Heart left ventricle (tissue), 16 donors: ENCODE results near the gene FGF14. TPM values are rescaled to one million over a fixed set of nuclear protein-coding genes. Genes with fewer than 3 reads are reported as not detected.
A peak's percentile ranks its signal among the peaks of the same experiment; 100 is the strongest.

Experiments used
- ATAC-seq, 4 donors: fragments of 200-7000 bp; cut with Tn5 transposase; one replicate each; pipeline ENCODE4 v1.9.1; 2020 to 2022; ENCODE audit warnings: moderate library complexity in 4 of 4, mild to moderate bottlenecking in 3 of 4, moderate number of reproducible peaks in 1 of 4
- DNase-seq, 5 donors: peaks; one replicate each; pipeline ENCODE4 v3.0.0-alpha.2; 2020
- H3K27ac ChIP-seq, 12 donors: fragments of 200-600 bp; sonication (generic) in 4 of 12; one replicate each; pipeline versions ENCODE4 v1.5.0 to v1.8.0; 2016 to 2022; ENCODE audit warnings: mild to moderate bottlenecking in 2 of 12
- H3K27me3 ChIP-seq, 9 donors: fragments of 200-600 bp; sonication (generic) in 2 of 9; one replicate each; pipeline versions ENCODE4 v1.5.1 to v1.8.0; 2016 to 2022; ENCODE audit warnings: mild to moderate bottlenecking in 3 of 9
- H3K36me3 ChIP-seq, 9 donors: fragments of 200-600 bp; sonication (generic) in 2 of 9; one replicate each; pipeline versions ENCODE4 v1.5.0 to v1.8.0; 2018 to 2022; ENCODE audit warnings: mild to moderate bottlenecking in 2 of 9
- H3K4me1 ChIP-seq, 12 donors: fragments of 200-600 bp; sonication (generic) in 4 of 12; one replicate each; pipeline versions ENCODE4 v1.5.0 to v1.8.0; 2016 to 2022; ENCODE audit warnings: mild to moderate bottlenecking in 3 of 12
- H3K4me3 ChIP-seq, 12 donors: fragments of 200-600 bp; sonication (generic) in 4 of 12; one replicate each; pipeline versions ENCODE4 v1.5.0 to v1.8.0; 2017 to 2022; ENCODE audit warnings: mild to moderate bottlenecking in 9 of 12, moderate library complexity in 4 of 12
- H3K9me3 ChIP-seq, 12 donors: fragments of 200-600 bp; sonication (generic) in 4 of 12; one replicate each; pipeline versions ENCODE4 v1.5.0 to v1.8.0; 2016 to 2022; ENCODE audit warnings: mild to moderate bottlenecking in 1 of 12
- CTCF ChIP-seq, 12 donors: fragments of 200-600 bp; sonication (generic) in 4 of 12; IDR thresholded peaks; one replicate each; pipeline versions ENCODE4 v1.5.0 to v1.8.0; 2018 to 2022; ENCODE audit warnings: antibody characterized with exemption in 12 of 12, mild to moderate bottlenecking in 5 of 12
- POLR2A ChIP-seq, 2 donors: fragments of 450-650 bp; IDR thresholded peaks; one replicate each; pipeline ENCODE4 v1.6.1; 2017; ENCODE audit warnings: antibody characterized with exemption in 2 of 2, mild to moderate bottlenecking in 2 of 2, moderate library complexity in 2 of 2
- WGBS, 4 donors: extraction: QIAGEN DNeasy Blood & Tissue Kit in 2 of 4; methylation state at CpG; one replicate each; pipeline versions ENCODE4 v1.1.5 to v1.1.7; 2013 to 2018; 5-methylcytosine and 5-hydroxymethylcytosine counted together
- intact Hi-C, 10 donors: fragments of 100-400 bp; cut with DNase I; formaldehyde crosslinking; loops; one replicate each; pipeline versions ENCODE4 v1.11.1 to v1.14.2; 2022
- polyA plus RNA-seq, 2 donors: library from polyadenylated mRNA; stranded (reverse); fragments of 200-250 nt; gene quantifications; one replicate each; pipeline ENCODE4 v1.2.3, GENCODE V29; 2013
- total RNA-seq, 9 donors: library from RNA; depleted of rRNA in 2 of 9; stranded (reverse); fragments of >200 nt in 2 of 9; fragmentation: NEBNext Ultra II Directional in 3 of 9; extraction: Animal tissue kit (Norgen Biotek cat#: 25700) in 3 of 9; gene quantifications; one replicate each; pipeline versions ENCODE4 v1.1.0 to v1.2.4, GENCODE V29; 2016 to 2023
- donor health status: ischemic (EF 13 %, LVEDD 7.1; RV severe dilation, severe dysfunction).
- donor health status: healthy with polysubstance abuse.
- donor health status: DM: no; HTN: yes; CAD: no.
- donor health status: DM: no; HTN: no; CAD: no.
- donor health status: ischemic (EF 25% LVEDD 6.9; RV normal size, moderate dysfunction).
- donor health status: ischemic (EF 25% LVEDD 5.7; RV mildly dilated, moderate dysfunction).
- donor health status: healthy.
- donor health status: DM: yes; HTN: yes; CAD: no.
- donor health status: ischemic (EF 35%, LVEDD 5.7; RV mildly dilated, moderate dysfunction).
- donor health status: nonischemic (EF 11% LVEDD 7.7; RV severe dilation, severe dysfunction).
- donor health status: DM: yes; HTN: yes; CAD: no.
- donor health status: PGD.
- donor health status: ischemic (EF 29% LVEDD 5.4; RV normal size, mild dysfunction).
- donor health status: nonischemic (EF 23%, LVEDD 6.1; RV moderate dilation, normal function).

The FGF14 gene
- total and polyA plus RNA-seq, 11 donors = 0.14 to 6.3 (median 3.9) TPM

GRCh38 chr13:101880581-101880980 is 521.3 kb downstream of the FGF14 start:
- intact Hi-C loops = no loop called here
- ATAC-seq (no peak), DNase-seq (no peak)
- no peak overlapping the region for H3K4me3 ChIP-seq
- no peak overlapping the region for H3K27ac ChIP-seq
- H3K27me3 ChIP-seq = no peaks in the 10 kb centered on the region
- no peaks in the 10 kb centered on the region for H3K9me3 ChIP-seq
- TF ChIP-seq POLR2A (IDR thresholded peaks at IDR 0.05) = no peak
- H3K36me3 ChIP-seq = no peaks in the 10 kb centered on the region
- 77 to 85% (median 83%) methylated on average over 4 of the region's 4 CpGs for WGBS, 4 donors
- no peaks in the 10 kb centered on the region for H3K4me1 ChIP-seq

- intact Hi-C loops = no loop called here
- no peaks in the 10 kb centered on the region for H3K27me3 ChIP-seq
- H3K27ac ChIP-seq = no peak overlapping the region
- H3K4me1 ChIP-seq = no peaks in the 10 kb centered on the region
- H3K9me3 ChIP-seq = no peaks in the 10 kb centered on the region
- no peaks in the 10 kb centered on the region for H3K36me3 ChIP-seq
- ATAC-seq (no peak), DNase-seq (no peak)
- TF ChIP-seq POLR2A (IDR thresholded peaks at IDR 0.05) (no peak), CTCF (IDR thresholded peaks at IDR 0.05) (no peak)
- no peak overlapping the region for H3K4me3 ChIP-seq
- WGBS, 4 donors = 70 to 88% (median 82%) methylated on average over 6 of the region's 6 CpGs
Observed at GRCh38 chr13:101876951-101877350, 524.9 kb downstream of the FGF14 start.

- ATAC-seq (peak in 1 of 4 donors; percentile 34), DNase-seq (peak in 1 of 5 donors; percentile 15)
- H3K4me1 ChIP-seq = no peaks in the 10 kb centered on the region
- no peak overlapping the region for H3K4me3 ChIP-seq
- H3K9me3 ChIP-seq = no peaks in the 10 kb centered on the region
- intact Hi-C loops = no loop called here
- H3K36me3 ChIP-seq = no peaks in the 10 kb centered on the region
- H3K27ac ChIP-seq = no peak overlapping the region
- H3K27me3 ChIP-seq = no peaks in the 10 kb centered on the region
- TF ChIP-seq POLR2A (IDR thresholded peaks at IDR 0.05) (no peak), CTCF (IDR thresholded peaks at IDR 0.05) (no peak)
- WGBS, 4 donors = 75 to 82% (median 77%) methylated on average over 7 of the region's 7 CpGs
Observed at GRCh38 chr13:101875717-101876393, 526.0 kb downstream of the FGF14 start.

GRCh38 chr13:101875091-101875490 is 526.8 kb downstream of the FGF14 start:
- TF ChIP-seq CTCF (IDR thresholded peaks at IDR 0.05) (no peak), POLR2A (IDR thresholded peaks at IDR 0.05) (no peak)
- 68 to 82% (median 70%) methylated on average over 3 of the region's 3 CpGs for WGBS, 4 donors
- H3K36me3 ChIP-seq = no peaks in the 10 kb centered on the region

GRCh38 chr13:101869553-101869952 is 532.3 kb downstream of the FGF14 start:
- Histone ChIP-seq H3K27me3 (no peaks in the 10 kb centered on the region), H3K36me3 (no peaks in the 10 kb centered on the region), H3K4me3 (peak overlapping the region in 1 of 12 donors; percentile 11), H3K27ac (peak overlapping the region in 11 of 12 donors; percentile 7 to 92 (median 81)), H3K4me1 (peaks cover 0 to 15% (median 0%) of the 10 kb centered on the region in 12 donors), H3K9me3 (no peaks in the 10 kb centered on the region)
- DNase-seq = no peak
- no peak for TF ChIP-seq CTCF (IDR thresholded peaks at IDR 0.05)
- TF ChIP-seq POLR2A (IDR thresholded peaks at IDR 0.05) = no peak
- intact Hi-C loops = loop anchor here in 1 of 10 donors (5.0 kb wide), 1 partner anchor 72 kb away; no protein-coding TSS in a partner anchor
- no peak for ATAC-seq

More at GRCh38 chr13:101875091-101875490, 526.8 kb downstream of the FGF14 start:
- H3K27me3 ChIP-seq = no peaks in the 10 kb centered on the region
- peaks cover 0 to under 1% (median 0%) of the 10 kb centered on the region in 12 donors for H3K4me1 ChIP-seq
- no peak for ATAC-seq
- intact Hi-C loops = no loop called here
- no peak overlapping the region for H3K27ac ChIP-seq
- H3K9me3 ChIP-seq = no peaks in the 10 kb centered on the region
- no peak for DNase-seq
- H3K4me3 ChIP-seq = no peak overlapping the region
